GM19452 (cell line): ENCODE data around the gene TGM2.

Source experiments
- ATAC-seq: cut with Tn5 transposase; IDR thresholded peaks from one replicate; pipeline ENCODE4 v1.9.1; 2021; ENCODE audit not compliant: unreplicated experiment

TGM2 gene

DNA sequence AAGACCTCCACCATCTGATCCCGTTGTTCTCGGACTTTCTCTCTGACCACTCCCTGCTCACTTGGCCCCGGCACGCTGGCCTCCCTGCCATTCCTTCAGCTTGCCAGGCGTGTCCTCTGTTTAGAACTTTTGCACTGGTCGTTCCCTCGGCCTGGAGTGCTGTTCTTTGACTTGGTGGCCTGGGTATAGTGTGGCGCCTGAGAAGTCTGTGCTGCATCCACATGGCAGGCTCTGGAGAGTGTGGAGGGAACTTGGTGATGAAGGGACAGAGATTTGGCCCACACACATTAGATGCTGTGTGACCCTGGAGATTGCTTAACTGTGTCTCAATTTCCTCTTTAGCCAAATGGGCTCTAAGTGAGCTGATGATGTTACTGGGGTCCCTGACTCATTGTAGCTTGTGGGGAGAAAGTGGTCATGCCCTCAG, 13.0 kb upstream of the TGM2 start:
- no peak for ATAC-seq

DNA sequence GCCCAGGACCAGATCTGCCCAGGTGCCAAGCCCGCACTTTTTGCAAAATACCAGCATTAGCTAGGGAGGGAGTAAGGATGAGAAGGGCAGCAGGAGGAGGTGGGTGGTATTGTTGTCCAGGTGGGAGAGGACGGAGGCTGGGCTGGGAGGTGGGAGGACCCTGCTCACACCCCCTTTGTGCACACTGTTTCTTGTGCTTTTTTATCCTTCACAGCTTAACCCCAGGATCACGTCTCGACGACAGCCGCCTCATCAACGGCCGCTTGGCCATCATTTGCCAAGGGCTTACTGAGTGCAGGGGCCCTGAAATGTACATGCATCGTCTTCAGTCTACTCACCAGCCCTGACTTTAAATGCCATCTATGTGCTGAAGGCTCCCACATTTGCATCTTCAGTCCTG, 12.1 kb upstream of the TGM2 start:
- no peak for ATAC-seq

DNA sequence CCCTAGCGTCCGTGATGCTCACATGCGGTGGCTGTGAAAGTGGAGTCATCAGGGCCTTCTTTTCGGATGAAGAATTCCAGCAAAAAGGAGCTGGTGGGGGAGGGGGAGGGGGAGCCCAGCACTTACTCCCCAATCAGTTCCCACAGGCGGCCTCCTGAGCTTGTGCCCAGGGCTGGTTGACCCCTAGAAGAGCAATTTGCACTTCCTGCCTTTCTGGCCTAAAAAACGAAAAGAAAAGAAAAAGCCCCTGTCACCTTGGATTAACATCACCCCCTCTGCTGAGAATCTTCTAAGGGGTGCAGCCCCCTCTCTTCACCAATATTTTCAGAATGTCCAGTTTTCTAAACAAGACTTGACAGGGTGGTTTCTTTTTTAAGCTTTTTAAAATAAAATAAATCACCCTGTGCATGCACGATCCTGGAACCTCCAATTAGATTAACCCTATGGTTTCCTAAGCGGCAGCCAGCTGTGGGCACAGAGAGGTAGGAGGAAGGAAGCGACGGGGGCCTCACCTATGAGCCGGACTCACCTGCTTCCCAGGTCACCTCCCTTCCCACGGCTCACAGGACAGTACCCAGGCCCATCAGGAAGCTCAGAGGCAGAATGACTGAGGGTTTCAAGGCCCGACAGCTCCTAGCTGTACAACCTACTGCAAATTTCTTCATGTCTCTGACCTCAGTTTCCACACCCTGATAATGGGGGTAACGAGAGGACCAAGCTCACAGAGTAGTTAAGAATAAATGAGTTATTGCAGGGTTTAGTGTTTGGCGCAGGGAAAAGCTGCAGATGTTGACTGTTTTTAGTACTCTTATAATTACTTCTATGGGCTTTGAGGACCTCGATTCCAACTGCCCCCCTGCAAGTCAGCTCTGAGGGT, 10.5 kb upstream of the TGM2 start:
- no peak for ATAC-seq

DNA sequence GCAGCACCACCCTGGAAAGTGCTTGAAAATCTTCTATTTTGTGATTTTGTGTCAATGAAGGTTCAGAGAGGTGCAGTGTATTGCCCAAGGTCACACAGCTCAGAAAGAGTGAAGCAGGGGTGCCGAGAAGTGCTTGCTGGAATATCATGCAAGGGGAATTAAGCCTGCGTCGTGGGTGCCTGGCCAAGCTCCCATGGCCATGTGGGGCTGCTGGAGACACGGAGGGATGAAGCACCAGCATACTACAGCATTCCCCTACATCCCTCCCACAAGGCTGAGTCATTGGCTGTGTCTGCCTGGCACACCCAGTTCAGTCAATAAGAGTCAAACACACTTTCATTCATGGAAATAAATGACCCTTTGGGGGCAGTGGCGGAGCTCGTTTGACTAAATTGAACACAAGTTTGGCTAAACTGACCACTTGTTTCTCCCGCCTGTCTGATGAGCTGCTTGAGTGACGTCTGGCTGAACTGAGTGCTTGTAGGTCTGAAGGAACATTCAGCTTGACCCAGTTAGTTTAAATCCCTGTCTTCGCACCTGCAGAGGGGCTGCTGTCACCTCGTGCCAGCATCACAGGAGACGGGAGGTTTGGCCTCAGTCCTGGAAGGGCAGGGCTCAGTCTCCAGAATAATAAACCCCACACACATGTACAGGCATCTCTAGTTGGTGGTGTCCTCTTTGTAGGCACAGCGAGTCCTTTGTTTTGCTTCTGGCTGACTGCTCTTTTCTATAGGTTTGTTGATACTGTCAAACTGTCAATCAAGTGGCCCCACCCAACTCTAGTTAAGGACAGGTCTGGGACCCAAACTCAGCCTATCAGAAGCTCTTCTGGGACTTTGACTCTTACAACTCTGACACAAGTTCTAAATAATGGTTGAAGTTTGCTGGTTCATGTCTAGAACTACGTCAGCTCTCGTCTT, 8.4 kb upstream of the TGM2 start:
- ATAC-seq: no peak

DNA sequence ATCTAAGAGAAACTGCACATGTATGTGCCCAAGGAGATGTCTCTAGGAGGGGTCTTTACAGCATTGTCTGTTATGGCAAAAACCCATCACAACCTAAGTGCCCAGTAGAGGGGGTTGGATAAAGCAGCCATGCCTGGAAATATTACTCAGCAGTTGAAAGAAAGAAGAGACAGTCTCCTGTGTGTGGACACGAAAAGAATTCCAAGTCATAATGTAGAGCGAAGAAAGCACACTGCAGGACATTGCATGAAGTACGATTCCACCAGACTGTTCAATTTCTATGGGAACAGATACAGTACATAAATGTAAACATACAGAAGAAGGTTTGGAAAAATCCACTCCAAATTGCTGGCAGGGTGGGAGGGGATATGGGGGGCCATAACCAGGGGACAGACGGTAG, 7.3 kb upstream of the TGM2 start:
- ATAC-seq: no peak

DNA sequence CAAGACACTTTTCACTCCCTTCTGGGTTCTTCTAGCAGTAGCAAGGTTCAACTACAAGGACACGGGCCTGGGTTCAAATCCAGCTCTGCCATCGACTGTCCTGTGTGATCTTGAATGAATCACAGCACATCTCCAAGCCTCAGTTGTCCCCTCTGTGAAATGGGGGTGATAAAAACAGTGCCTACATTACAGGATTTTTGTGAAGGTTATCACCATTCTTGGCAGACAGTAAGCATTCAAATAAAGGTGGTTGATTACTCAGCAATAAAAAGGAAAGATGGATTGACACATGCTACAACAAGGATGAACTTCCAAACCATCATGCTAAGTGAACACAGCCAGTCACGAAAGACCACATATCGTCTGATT, 6.6 kb upstream of the TGM2 start:
- no peak for ATAC-seq

DNA sequence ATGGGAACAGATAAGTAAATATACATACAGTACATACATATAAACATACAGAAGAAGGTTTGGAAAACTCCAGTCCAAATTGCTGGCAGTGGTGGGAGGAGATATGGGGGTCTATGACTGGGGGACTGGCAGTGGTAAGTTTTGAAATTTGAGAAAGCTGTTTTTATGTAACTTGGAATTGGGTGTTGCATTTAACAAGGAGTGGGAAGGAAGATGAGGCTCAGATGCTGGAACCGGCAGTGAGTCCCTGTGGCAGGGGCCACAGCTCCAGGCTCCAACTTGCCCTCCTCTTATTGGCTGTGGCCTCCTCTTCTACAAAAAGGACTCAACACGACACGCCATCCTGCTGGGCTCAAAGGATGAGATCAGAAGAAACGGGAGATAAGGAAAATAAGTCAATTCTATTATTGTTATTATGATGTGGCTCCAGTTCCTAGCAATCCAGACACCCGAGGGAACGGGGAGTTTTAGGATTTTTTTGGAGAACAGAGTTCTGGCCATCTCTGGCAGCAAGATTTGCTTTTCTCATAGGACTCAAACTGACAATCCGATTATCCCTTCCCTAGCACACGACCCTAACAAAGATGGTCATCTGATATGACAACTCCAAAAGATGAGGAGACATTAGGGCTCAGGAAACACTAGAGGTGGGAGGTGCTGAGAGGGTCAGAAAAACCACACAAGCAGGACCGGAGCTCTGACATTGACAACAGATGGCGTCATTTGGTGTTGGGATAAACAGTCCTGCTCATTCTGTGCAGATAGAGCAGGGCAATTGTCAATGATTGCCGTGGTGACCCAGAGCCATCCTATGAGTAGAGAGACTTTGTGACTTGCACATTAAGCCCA, 6.0 kb upstream of the TGM2 start:
- ATAC-seq: no peak

DNA sequence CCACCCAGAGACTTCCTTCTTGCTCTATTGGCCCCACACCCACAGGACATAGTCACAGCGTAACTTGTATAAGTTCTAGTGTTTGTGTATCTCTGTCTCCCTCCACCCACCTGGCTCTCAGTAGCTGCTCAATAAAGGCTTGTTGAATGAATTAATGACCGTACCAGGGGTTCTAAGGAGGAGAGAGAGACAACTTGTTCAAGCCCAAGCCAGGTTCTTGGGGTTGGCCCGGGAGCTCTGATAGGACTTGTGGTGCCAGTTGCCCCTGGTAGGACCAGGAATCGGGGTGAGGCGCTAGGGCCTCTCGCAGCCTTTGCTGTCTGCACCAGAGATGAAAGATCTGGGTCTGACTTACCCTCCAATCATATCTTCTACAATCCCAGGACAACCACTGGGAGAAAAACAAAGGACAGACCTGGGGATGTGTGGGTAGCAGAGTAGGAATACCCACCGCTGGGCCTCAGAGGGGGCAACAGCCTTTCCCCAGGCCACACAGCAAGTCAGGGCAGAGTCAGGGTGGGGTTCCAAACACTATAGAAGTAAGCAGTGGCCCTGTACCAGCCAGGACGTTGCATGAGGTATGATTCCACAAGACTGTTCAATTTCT, 5.3 kb upstream of the TGM2 start:
- ATAC-seq: no peak

DNA sequence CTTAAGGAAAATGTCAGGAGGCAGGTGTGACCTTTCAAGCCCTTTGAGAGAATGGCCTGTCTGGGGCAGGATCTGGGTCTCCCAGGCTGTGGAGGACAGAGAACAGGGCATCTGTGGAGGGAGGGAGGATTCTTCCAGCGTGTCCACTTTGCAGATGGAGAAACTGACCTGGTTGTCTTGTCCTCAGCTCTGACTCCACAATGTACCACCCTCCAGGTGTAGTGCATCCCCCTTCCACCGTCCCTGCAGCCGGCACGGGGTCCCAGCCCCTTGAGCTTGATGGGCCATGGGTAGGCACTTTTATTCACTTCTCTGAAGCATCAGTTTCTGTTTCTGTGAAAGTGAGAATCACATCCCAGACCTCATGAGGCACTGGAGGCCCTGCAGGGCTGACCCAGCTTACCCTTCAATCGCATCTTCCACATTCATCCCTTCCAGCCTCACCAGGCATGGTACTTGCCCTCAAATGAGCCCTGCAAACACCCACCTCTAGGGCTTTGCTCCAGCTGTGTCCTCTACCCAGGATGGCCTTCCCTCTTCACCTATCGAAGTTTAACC, 4.6 kb upstream of the TGM2 start:
- ATAC-seq: no peak

DNA sequence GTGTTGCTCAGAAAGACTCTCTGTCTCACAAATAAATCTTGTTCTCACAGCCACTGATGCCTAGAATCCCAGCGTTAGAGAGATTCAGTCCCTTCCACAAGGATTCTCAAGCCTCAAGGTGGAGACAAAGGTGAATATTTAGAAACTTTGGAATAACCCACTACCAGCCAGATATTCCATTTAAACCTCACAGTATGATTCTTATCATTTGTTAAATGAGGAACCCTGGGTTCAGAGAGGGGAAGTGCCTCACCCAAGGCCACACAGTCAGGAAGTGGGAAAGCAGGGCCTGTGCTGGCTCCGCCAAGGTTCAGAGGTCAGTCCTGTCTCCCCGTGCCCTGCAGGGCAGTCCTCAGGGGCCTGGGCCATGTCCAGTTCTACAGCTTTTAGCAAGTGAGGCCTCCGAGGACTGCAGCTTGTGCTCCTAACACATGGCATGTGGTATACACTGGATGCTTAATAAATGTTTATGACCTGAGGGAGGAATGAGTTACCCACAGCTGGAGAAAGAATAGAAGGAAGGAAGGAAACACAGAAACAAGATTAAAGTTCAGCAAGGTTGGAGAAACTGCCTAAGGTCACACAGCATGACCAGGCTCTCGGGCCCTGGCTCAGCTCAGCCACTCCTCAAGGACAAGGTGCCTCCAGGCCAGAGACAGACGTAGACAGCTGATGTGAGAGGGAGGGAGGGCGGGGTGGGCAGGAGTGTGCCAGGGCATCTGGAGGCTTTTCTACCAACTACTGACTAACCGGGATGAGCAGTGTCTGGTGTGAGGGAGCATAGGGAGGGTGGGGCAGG, 3.9 kb upstream of the TGM2 start:
- ATAC-seq: no peak

DNA sequence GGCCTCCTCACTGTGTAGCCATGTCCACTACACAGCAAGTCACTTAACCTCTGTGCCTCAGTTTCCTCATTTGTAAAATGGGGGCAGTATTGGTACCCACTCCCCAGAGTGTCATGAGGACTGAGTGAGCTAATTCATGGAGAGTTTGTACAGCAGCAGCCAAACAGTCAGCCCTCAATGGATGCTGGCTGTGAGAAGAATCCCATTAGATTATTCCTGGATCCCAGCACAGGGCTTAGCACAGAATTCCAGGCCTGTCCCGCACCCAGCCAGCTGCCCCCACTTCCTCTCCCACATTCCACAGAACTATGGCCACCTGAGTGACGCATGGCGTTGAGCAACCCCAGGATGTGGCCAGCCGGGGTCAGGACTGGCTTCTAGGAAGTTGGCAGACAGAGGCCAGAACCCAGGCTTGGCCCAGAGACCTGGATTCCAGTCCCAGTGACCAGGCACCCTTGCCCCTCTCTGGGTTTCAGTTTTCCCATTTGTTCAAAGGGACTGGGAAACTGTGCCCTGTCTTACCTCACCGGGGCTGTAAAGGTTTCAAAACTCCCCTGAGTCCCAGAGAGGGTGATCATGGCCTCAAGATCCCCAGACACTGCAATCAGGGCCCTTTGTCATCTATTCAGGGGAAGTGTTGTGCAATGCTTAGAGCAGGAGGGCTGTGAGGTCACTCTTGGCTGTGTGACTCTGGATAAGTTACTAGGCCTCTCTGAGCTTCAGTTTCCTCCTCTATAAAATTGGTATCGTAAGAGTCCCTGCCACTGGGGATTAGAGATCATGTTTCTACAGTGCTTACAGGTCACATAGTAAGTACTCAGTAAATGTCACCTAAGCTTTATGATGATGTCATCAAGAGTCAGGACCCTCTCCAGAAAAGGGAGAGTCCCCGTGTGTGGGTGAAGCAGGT, 3.0 kb upstream of the TGM2 start:
- ATAC-seq: no peak

DNA sequence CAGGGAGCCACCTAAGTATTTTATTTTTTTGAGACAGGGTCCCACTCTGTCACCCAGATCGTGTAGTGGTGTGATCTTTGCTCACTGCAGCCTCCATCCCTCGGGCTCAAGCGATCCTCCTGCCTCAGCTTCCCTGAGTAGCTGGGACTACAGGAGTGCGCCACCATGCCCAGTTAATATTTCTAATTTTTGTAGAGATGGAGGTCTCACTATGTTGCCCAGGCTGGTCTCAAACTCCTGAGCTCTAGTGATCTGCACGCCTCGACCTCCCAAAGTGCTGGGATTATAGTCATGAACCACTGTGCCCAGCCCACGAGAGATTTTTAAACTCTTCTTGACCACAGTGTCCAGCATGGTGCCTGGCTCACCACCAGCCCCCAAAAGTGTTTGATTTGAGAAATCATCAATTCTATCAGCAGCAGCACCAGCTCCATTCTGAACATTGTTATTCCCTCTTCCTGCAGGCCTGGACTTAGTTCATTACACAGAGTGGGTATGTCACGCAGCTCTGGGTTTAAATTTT, 2.3 kb upstream of the TGM2 start:
- no peak for ATAC-seq

DNA sequence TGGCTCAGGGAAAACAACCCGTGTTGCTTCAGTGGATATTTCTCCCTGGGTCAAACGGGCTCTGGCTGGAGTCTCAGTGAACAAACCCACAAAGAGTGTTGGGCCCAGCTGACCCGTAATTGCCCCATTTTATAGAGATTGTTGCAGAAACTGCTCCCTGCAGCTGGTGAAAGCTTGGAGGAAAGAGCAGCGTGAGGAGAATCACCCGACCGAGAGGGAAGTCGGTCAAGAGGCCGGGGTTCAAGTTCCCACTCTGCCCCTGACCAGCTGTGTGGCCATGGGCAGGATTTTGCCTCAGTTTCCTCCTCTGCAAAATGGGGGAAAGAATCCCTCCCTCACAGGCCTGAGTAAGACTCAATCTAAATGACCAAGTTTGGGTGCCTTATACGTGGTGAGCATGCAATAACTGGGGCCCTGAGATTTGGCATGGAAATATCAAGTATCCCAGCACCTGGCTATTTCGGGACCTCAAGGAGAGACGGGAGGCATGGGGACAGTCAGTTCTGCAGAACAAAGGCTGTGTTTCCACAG, 1.7 kb upstream of the TGM2 start:
- no peak for ATAC-seq

DNA sequence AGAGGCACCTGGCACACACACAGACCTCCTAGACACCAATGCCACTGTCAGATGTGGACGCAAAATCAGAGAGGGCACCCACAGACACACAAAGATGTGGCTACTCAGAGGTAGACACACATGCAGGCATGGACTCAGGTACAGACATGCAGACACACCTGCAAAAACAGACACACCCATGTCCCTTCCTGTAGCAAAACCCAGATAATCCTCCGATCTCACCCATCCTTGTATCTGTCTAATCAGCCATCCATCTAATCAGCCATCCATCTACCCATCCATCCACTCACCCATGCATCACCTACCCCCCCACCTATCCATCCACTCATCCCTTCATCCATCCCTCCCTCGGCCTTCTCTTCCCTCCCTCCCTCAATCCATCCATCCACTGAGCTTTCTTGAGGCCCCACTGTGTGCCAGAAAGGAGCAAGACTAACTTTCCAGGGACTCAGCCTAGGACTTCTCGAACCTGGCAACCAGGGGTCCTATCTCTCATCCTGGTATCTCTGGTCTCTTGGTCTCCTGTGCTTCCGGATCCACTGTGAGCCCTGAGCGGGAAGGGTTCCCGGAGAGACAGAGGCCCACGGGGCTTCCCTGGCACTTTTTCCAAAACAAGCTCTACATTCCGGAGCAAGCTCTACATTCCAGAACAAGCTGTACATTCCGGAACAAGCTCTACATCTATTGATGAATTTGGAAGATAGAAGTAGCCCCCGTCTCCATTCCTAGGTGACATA, 1.1 kb upstream of the TGM2 start:
- no peak for ATAC-seq

DNA sequence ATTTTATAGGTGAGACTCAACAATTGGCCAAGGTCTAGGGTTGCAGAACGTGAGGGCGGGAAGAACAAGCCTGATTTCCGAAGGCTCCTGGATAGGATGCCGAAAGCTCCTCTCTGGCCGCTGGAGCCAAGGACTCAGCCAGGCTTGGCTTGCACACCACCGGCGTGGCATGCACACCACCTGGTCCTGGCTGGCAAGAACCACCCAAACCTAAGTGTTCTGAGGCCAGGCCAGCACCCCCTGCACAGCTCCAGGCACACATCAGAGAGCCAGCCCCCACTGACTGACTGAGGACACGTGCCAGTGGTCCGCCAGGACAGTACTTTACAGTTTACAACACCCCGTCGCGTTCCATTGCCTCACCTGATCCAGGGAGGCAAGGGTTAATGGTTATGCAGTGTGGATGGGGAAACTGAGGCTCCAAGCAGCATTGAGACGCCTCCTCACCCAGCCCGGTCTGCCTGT, 414 bp downstream of the TGM2 start:
- ATAC-seq: no peak

DNA sequence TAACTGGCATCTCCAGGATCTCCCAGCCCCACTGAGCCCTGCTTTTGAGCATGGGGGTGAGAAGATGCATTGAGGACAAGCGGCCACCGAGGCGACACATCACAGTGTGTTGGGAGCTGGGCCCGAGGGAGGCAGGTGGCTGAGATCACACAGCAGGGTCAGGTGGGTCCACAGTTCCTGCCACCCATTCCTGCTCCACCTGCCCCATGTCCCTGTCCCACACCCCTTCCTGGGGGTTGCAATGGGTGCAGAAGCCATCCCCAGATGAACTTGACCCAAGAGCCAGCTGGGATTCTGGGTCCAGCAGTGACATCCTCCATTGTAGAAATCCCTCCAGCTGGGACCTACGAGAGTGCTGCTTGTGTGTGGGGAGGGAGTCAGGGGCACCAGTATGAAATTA, 1.0 kb downstream of the TGM2 start:
- no peak for ATAC-seq
